Activated gamma-delta T cell (primary cell): Measurements from ENCODE around the gene QRICH2.
"Not testable (repeated sequence)": the region's sequence is repeated elsewhere in the genome, so short reads cannot be mapped to it uniquely, and the experiment has no call there.

Experiments
- DNase-seq: peaks from one replicate; lab custom pipeline; 2025; lab: John Stamatoyannopoulos, UW
- total RNA-seq, 2 donors: gene quantifications; one replicate each; lab custom pipeline; 2026; lab: John Stamatoyannopoulos, UW

Gene QRICH2, protein sequence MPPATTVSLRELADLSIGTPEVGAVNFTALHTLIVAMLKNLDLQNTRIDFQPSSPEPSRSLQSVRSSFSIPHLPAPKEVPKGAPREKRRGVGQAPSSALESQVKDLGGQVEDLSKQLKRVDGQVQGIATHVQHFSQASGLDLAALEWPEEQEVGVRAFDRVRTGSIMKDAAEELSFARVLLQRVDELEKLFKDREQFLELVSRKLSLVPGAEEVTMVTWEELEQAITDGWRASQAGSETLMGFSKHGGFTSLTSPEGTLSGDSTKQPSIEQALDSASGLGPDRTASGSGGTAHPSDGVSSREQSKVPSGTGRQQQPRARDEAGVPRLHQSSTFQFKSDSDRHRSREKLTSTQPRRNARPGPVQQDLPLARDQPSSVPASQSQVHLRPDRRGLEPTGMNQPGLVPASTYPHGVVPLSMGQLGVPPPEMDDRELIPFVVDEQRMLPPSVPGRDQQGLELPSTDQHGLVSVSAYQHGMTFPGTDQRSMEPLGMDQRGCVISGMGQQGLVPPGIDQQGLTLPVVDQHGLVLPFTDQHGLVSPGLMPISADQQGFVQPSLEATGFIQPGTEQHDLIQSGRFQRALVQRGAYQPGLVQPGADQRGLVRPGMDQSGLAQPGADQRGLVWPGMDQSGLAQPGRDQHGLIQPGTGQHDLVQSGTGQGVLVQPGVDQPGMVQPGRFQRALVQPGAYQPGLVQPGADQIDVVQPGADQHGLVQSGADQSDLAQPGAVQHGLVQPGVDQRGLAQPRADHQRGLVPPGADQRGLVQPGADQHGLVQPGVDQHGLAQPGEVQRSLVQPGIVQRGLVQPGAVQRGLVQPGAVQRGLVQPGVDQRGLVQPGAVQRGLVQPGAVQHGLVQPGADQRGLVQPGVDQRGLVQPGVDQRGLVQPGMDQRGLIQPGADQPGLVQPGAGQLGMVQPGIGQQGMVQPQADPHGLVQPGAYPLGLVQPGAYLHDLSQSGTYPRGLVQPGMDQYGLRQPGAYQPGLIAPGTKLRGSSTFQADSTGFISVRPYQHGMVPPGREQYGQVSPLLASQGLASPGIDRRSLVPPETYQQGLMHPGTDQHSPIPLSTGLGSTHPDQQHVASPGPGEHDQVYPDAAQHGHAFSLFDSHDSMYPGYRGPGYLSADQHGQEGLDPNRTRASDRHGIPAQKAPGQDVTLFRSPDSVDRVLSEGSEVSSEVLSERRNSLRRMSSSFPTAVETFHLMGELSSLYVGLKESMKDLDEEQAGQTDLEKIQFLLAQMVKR (N-terminal part only)
- total RNA-seq: 11.6 to 11.7 reads per million in 2 donors

DNA sequence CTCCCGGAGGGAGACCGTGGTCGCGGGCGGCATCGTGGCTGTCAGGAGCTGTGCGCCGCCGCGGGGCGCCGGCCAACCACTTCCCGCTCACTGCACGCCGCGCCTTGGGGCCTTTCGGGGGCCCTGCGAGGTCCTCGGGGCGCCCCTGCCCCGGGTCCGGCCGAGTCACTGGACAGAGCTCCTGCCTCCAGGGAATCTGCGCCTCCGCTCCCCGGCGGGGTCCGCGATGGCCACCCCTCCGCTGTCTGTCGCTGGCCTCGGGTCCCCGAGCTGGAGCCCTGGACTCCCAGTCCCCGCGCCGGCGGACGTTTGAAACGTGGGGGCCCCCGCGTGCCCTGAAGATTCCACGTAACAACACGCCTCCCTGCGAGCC is at the start of gene QRICH2:
Gene QRICH2, minus strand, starts transcription at position 311 of the 373 bp plus-strand sequence. Its CDS starts 278 bp downstream, at position 33.
- no peak for DNase-seq

DNA sequence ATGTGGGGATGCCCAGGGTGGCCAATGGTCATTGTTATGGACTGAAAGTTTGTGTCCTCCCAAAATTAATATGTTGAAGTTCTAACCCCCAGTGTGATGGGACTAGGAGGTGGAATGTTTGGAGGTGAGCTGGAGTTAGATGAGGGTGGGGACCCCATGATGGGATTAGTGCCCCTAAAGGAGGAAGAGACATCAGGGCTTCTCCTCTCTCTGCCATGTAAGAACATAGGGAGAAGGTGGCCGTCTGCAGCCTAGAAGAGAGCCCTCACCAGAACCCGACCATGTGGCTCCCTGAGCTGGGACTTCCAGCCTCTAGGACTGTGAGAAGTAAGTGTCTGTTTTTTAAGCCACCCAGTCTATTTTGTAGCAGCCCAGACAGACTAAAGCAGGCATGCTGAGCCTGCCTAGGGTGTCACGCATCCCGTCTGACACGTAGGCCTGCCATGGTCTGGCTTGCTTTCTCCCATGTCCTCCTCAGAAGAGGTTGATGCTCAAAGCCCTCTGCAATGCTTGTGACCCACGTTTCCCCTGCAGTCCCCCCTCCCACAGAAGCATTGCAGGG is 49.6 kb upstream of the QRICH2 start:
- DNase-seq: no peak

DNA sequence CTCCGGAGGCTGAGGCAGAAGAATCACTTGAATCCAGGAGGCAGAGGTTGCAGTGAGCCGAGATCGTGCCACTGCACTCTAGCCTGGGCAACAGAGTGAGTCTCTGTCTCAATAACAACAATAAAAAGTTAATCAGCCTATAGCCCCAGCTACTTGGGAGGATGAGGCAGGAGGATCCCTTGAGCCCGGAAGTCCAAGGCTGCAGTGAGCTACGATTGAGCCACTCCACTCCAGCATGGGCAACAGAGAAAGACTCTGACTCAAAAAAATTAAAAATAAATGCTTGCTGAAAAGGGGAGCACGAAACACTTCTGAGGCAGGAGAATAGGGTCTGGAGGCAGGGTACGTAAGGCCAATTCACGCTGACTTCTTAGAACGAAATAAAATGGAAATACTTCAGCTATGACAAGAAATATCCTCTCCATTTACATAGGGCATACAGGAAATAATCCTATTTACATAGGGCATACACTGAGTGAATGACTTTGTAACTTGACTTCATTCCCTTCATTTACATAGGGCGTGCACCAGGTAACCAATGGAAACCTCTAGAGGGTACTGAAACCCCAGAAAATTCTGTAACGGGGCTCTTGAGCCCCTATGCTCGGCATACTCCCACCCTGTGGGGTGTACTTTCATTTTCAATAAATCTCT is 48.9 kb upstream of the QRICH2 start:
- DNase-seq: no peak

DNA sequence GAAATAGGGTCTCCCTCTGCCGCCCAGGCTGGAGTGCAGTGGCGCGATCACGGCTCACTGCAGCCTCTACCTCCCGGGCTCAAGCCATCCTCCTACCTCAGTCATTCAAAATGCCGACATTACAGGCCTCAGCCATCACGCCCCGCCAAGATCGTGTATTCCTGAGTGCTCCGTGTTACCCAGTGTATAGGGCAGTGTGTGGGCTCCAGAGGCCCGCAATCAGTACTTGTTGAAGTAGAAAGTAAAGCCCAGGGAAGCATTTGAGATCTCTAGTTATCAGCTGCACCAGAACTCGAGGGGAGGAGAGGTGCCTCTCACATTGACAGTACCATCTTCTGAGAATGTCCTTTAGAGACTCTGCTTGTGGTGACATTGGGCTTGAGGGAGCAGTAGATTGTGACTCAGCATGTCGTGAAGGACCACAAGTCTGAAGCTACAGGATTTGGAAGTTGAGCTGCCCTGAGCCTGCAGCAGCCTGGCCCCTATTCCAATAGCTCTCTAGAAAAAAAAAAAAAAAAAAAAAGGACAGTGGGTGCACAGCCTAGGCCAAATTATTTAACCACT is 46.8 kb upstream of the QRICH2 start:
- no peak for DNase-seq

DNA sequence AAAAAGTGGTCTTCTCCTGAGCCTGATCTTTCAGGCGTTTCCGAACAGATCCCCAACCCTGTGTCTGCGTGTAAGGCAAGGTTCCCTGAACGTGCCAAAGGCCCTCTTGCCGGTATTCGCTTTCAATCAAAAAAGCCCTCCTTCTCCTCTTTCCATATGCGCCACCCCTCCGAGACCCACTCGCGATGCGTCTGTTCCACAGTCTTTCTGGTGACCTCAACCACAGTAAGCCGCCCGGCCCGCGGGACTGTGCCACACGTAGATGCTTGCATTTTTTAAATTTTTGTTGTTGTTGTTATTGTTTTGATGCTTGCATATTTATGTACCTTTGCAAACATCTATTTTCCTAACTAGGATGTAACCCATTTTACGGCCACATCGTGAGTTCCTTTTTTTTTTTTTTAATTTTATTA is 46.2 kb upstream of the QRICH2 start:
- no peak for DNase-seq

DNA sequence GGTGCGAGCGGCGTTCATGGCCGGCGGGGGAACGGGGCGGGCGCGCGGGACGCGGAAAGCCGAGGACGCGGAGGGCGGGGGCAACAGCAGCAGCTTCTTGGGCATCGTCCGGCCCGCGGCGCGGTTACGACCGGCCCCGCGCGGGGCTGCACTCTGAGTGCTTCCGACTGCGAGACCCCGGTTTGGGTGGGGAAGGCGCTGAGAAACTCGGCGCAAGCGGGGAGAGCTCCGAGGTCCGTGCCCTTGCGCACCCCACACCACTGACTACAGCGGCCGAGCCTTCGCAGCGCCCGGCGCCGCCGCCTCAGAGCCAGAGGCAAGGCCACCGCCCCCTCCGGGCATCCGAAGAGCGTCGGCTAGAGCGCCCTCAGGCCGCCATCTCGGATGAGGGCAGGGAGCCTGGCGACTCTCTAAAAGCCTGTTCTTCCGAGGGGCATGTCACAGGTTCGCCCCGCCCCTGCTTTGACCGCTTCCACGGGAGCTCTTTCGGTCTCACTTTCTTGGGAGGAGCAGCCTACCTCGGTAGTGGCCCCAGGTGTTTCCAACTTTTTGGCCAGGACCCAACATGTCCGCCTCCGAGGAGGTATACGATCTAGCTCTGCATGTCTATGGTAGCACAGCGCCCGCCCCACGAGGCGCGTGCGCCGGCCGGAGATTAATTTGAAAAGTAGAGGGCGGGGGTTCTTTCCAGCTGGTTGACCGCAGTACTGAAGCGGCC is 45.7 kb upstream of the QRICH2 start, which contains the start of gene PRPSAP1:
Gene PRPSAP1, minus strand, starts transcription at position 318 of the 718 bp plus-strand sequence. Its CDS starts 213 bp downstream, at position 105.
- peak; percentile 58 for DNase-seq

DNA sequence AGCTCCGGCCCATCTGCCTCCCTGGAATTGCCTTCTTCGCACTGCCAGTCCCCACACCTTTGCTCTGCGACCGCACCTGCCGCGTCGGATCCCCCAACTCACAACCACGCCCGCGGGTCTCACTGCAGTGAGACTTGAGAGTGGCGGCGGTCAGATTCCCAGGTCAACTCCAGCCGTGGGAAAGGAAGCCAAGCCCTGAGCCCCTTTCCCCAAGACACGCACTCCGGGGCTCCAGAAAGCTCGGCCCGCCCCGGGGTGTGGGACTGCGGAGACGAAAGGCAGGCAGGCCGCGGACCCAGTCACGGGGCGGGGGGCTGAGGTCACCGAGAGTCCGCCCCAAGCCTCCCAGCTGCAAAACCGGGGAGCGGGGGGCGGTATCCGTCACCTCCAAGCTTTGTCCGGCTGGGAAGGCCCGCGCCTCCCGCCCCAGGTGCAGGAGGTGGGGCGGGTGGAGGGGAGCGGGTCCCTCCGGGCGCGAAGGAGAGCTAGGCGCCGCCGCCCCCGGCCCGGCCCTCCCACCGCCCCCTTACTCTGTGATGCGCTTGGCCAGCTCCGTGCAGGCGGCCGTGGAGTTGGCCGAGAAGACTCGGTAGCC is 45.0 kb upstream of the QRICH2 start:
- DNase-seq: peak; percentile 18

DNA sequence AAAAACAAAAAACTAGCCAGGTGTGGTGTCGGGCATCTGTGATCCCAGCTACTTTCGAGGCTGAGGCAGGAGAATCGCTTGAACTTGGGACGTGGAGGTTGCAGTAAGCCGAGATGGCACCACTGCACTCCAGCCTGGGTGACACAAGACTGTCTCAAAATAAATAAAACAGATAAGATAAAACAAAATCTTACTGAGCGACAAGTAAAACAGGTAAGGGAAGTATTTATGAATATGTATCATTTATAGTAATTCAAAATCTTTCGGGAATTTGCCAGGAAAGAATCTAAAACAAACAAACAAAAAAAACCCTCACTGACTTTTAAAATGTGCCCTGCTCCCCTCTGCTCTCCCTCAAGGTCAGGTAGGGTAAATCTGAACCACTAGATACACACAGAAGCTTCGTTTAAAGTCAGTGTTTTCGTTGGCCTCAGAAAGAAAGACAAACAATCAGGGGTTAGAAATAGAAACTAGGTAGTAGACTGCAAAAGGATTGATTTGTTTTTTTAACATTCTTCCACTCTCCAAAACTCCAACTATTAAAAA is 43.5 kb upstream of the QRICH2 start:
- no peak for DNase-seq

DNA sequence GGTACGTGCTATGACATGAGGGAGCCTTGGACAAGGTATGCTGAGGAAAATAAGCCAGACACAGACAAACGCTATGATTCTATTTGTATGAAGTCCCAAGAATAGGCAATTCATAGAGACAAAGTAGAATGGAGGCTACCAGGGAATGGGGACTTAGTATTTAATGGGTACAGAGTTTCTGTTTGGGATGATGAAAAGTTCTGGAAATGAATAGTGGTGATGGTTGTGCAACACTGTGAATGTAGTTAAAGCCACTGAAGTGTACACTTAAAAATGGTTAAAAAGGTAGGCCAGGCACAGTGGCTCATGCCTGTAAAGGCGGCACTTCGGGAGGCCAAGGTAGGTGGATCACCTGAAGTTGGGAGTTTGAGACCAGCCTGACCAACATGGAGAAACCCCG is 42.4 kb upstream of the QRICH2 start:
- DNase-seq: no peak

DNA sequence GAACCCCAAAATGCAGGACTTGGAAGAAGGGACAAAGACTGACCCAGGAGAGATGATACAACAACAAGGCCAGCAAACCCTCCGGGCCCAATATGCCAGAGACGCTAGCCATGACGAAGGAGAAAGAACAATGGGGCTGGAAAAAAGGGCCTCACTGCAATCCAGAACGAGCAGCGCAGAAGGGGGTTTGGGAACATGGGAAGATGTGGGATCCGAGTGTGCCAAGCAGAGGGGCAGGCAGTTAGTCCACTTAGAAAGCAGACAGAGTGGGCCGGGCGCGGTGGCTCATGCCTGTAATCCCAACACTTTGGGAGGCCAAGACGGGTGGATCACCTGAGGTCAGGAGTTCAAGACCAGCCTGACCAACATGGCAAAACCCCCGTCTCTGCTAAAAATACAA is 38.9 kb upstream of the QRICH2 start:
- not testable (repeated sequence) for DNase-seq

DNA sequence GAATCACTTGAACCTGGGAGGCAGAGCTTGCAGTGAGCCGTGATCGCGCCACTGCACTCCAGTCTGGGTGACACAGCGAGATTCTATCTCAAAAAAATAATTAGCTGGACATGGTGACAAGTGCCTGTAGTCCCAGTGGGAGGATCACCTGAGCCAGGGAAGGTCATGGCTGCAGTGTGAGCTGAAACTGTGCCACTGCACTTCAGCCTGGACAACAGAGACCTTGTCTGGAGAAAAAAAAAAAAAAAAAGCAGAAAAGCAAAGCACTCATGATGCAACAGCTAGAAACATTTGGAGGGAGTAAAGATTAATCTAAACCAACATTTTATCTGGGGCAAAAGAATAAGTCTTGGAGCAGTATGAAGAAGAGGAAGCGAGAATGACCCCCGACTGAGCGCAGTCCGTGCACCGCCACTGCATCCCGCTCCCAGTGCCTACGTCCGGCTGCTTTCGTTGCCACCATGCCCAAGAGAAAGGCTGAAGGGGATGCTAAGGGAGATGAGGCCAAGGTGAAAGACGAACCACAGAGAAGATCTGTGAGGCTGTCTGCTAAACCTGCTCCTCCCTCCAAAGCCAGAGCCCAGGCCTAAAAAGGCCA is 37.4 kb upstream of the QRICH2 start:
- DNase-seq: no peak

DNA sequence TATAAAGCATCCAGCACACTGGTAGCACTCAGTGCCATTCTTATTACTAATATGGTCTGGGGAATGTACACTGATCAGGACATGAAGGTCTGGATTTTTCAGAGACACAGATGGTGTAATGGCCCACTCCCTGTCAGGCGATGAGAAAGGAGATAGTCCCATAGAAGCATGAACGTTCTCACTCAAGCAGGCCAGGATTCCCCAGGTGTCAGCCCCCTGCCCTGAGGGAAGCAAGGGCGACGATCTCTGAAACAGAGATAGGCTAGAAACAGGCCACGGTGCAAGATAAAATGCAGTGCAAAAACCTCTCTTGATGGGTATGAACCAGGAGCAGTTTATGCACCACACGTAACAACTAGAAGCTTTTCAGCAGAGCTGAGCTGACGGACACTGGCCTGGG is 35.0 kb upstream of the QRICH2 start:
- no peak for DNase-seq

DNA sequence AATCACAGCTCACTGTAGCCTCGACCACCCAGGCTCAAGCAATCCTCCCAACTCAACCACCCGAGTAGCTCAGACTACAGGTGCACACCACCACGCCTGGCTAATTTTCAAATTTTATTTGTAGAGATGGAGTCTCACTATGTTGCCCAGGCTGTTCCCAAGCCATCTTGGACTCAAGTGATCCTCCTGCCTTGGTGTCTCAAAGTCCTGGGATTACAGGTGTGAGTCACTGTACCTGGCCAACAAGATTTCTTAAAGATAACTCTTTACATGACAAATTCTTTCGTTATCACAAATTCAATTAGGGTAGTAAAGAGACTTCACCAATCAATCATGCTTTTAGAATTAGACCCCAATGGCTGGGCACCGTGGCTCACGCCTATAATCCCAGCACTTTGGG is 33.2 kb upstream of the QRICH2 start:
- no peak for DNase-seq

DNA sequence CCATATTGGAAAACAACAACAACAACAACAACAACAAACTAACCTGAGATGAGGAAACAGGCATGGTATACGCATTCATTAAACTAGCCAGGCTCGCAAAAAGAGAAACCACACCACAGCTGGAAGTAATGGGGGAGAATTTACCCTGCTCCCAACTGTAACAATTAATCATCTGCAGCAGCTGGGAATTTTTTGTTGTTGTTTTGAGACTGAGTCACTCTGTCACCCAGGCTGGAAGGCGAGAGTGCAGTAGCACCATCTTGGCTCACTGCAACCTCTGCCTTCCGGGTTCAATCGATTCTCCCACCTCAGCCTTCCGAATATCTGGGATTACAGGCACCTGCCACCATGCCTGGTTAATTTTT is 29.3 kb upstream of the QRICH2 start:
- no peak for DNase-seq

DNA sequence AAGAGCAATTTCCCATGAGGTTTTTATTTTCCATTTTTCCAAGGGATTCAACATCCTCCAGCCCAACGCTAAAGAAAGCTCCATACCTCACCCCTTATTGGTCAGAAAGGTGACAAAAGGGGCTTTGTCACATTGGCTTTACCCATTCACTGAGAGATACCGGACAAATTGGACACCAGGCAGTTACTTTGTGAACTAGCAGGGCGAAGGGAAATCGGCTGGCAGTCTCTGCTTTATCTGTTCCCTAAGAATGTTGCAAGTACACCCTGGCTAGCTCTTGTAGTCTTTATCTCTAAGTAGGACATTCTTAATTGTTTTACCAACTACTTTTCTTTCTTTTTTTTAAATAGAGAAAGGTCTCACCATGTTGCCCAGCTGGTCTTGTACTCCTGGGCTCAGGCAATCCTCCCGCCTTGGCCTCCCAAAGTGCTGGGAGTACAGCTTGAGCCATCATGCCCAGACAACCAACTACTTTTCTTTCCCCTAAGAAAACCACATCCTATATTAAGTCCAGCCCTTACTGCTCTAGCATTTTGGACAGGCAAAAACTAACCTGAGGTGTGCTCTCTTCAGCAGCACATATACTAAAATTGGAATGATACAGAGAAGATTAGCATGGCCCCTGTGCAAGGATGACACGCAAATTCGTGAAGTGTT is 28.8 kb upstream of the QRICH2 start:
- no peak for DNase-seq

DNA sequence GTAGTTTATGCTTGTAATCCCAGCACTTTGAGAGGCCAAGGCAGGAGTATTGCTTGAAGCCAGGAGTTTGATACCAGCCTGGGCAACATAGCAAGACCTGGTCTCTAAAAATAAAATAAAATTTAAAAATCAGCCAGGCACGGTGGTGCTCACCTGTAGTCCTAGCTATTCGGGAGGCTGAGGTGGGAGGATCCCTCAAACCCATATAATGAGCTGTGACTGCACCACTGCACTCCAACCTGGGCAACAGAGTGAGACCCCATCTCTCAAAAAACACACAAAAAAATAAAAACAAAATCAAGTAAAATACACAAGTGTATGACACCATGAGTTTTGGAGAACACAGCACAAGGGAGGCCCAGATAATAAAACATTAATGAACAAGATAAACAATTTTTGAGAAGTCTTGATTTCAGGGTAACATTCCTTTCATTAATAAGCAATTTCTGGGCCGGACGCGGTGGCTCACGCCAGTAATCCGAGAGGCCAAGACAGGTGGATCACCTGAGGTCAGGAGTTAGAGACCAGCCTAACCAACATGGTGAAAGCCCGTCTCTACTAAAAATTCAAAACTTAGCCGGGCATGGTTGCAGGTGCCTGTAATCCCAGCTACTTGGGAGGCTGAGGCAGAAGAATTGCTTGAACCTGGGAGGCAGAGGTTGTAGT is 27.8 kb upstream of the QRICH2 start:
- DNase-seq: no peak

DNA sequence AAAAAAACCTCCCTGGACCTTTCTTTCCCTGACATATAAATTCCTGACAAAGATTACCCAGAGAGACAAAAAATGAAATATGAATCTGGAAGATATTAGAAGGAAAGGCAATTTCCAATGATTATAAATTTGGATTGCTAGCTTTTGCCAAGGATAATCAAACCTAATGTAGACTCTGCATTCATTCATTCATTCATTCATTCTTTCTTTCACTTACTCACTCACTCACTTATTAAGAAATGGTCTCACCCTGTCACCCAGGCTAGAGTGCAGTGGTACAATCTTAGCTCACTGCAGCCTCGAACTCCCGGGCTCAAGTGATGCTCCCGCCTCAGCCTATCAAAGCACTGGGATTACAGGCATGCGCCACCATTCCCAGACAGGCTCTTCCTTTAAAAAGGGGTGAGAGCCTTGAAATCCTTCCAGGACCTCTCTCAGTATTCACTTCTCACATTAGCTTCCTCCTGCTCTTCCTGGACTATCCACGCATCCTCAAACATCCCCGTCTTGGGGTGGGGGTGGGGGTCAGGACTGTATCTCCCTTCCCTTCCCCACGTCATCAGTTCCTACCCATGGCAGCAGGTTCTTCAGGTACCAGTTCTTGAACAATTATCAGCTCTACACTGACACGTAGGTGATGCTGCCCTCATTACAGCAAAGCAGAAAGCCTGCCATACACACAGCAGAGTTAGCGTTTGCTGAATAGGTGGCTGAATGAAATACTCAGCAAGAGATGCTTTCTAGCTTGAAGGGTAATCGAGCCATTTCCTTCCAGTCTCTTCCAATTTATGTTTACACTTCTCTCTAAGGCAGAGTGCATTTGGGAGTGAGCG is 25.8 kb upstream of the QRICH2 start:
- DNase-seq: no peak
